ENCODE data around the gene RBM42.

The RBM42 gene

GRCh38 chr19:35656700-35657099 is 27.9 kb downstream of the RBM42 start:
- DNase-seq = no peak

DNA sequence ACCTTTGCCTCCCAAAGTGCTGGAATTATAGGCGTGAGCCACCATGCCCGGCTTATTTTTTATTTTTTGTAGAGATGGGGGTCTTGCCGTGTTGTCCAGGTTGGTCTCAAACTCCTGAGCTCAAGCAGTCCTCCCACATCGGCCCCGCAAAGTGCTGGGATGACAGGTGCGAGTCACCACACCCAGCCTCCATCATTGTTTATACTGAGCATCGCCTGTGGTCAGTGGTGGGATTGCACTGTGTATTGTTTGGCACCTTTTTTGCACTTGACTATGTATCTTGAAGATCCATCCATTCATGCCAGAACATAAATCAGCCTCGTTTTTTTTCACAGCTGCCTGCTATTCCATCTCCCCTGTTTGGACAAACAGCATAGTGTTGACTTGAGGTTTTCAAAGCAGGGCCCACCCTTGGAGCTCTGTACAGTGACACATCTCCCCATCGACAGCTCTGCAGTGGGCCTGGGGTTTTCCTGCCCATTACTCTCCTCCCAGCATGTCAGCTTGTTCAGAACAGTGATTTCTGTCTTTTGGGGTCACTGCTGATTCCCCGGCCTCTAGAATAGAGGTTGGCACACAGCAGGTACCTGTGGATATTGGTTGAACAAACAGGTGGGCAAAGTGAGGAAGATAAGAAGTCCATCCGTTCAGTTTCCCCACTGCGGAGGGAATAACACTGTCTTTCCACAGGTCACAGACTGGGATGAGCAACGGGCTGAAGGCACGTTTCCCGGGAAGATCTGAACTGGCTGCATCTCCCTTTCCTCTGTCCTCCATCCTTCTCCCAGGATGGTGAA is 29.3 kb downstream of the RBM42 start:
- peak; percentile 3 for DNase-seq

DNA sequence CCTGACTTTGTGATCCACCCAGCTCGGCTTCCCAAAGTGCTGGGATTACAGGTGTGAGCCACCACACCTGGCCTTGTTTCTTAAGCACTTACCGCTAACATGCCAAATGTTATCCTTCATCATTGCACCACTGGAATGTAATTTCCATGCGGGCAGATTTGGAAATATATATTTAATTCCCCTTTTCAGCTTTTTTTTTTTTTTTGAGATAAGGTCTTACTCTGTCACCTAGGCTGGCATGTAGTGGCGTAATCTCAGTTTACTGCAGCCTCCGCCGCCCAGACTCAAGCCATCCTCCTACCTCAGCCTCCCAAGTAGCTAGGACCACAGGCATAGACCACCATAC is 33.1 kb downstream of the RBM42 start:
- no peak for DNase-seq

GRCh38 chr19:35663981-35664380 is 35.1 kb downstream of the RBM42 start:
- DNase-seq = no peak

- no peak for DNase-seq
Observed at GRCh38 chr19:35665157-35665556, 36.3 kb downstream of the RBM42 start.

GRCh38 chr19:35665604-35666003 is 36.8 kb downstream of the RBM42 start:
- no peak for DNase-seq

- no peak for DNase-seq
Observed at GRCh38 chr19:35666251-35666913, 37.5 kb downstream of the RBM42 start, which contains the start of gene UPK1A. Gene UPK1A, plus strand, starts transcription at chr19:35666517. Its CDS starts 296 bp downstream, at chr19:35666813.

DNA sequence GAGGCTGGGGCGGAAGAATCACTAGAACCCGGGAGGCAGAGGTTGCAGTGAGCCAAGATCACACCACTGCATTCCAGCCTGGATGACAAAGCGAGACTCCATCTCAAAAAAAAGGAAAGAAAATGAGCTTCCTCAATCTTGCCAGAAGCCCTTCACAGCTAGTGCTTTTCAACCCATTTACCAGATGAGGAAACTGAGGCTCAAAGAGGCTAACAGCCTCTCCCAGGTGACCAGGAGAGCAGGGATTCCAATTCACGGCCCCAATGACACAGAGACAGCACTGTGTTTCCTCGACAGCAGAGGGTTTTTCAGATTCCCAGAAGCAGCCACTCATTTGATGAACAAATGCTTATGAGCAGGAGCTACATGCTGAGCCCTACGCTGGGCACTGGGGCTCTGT is 40.7 kb downstream of the RBM42 start:
- no peak for DNase-seq

DNA sequence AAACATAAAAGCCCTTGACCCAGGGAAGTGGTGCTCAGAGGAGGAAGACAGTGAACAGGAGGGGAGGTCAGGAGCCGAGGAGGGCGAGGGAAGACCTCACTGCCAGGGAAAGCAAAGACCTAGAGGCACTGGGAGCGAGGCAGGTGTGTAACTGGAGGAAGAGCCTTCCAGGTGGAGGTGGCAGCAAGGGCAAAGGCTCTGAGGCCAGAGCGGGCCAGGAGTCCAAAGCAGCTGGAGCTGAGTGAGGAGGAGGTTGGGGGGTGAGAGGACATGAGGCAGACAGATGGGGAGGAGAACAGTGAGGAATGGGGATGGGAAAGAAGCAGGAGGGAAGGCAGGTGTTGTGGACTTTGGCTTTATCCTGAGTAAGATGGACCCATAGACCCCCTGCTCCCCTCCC is 41.1 kb downstream of the RBM42 start:
- DNase-seq = no peak

DNA sequence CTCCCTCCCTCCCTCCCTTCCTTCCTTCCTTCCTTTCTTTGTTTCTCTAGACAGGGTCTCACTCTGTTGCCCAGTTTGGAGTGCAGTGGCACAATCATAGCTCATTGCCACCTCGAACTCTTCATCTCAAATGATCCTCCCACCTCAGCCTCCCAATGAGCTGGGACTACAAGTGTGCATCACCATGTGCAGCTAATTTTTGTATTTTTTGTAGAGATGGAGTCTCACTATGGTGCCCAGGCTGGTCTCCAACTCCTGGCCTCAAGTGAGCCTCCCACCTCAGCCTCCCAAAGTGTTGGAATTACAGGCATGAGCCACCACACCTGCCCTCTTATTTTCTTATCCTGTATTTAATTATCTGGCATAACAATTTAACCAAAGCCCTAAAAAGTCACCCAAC is 41.9 kb downstream of the RBM42 start:
- DNase-seq = no peak

GRCh38 chr19:35671818-35672217 is 43.0 kb downstream of the RBM42 start:
- no peak for DNase-seq

GRCh38 chr19:35673121-35673804 is 44.4 kb downstream of the RBM42 start:
- DNase-seq = peak; percentile 38

DNA sequence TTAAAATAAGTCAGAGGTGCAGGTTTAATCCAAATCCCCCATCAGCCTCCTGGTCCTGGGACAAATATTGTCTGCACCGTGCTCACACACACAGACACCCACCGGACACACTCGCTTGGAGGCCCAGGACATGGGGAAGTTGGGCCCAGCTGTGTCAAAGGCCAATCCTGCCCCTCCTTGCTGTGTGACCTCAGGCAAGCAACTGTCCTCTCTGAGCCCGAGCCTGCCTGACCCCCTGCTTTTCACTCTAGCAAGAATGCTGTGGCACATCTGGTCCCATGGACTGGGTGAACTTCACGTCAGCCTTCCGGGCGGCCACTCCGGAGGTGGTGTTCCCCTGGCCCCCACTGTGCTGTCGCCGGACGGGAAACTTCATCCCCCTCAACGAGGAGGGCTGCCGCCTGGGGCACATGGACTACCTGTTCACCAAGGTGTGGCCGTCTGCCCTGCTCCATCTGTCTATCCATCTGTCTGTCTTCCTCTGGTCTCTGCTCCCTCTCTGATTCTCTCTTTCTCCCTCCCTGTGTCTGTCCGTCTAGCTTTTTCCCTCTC is 46.8 kb downstream of the RBM42 start:
- DNase-seq = no peak

Data from HCEC 1CT (cell line).